Measurements from ENCODE around the gene RUNDC3A.

RUNDC3A gene

DNA sequence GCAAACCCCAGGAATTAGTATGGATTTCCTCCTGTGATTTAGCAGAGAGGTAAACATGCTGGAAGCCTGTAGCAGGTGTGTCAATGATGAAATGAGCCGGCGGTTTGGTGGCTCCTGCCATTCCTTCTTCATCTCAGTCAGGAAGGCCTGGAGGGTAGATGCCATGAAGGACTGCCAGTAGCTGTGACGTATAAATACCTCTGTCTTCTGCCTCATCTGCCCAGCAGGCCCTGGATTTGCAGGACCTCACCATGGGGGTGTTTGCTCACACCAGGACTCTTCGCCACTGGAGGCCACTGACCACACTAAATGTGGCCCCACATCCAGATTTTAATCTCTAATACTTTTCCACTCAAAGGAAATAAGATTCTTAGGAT, 24.4 kb upstream of the RUNDC3A start:
- no peak for DNase-seq

DNA sequence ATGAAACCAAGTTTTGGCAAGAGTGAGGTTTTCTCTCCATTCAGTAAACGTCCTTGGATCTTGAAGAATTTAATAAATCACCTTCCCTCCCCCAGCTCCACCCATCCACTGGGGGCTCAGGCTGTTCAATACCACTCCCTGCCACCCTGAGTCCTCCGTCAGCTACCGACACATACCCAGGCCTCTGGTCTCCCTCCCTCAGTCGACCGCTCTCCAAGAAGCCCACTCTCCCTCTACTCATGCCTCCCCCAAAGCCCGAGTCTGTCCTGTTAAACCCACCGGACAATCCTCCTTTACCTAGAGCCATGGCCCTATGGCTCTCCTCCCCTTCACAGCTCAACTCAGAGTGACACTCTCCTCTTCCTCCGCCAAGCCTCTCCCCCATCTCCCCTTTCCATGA, 20.8 kb upstream of the RUNDC3A start:
- DNase-seq, result no peak

DNA sequence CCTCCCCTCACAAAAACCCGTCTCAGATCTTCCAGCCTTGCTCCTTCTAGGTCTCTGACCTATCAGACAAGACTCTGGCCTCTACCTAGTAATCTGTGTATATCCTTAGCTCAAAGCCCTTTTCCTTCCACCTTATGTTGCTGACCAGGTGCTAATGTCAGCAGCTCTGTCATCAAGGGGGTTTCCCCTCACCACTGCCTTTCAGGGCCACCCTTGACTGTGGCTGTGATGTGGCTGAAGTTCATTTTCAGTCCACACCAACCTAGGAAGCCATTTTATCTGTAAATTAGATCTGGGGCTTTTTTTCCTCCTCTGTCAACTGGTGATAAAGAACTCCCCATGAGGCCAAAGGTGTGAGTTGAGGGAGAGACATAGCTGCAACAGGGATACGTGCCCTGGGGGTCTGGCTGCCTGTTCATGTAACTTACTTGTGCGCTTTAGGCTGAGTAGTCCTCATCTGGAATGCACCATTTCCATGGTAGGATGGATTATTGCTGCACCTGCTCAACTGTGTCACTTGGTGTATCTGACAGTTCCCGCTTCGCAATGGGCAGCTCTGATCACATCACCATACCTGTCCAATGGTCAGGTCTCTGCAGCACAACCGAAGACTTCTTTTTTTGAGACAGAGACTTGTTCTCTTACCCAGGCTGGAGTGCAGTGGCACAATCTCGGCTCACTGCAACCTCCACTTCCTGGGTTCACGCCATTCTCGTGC, 14.7 kb upstream of the RUNDC3A start:
- DNase-seq, result no peak

DNA sequence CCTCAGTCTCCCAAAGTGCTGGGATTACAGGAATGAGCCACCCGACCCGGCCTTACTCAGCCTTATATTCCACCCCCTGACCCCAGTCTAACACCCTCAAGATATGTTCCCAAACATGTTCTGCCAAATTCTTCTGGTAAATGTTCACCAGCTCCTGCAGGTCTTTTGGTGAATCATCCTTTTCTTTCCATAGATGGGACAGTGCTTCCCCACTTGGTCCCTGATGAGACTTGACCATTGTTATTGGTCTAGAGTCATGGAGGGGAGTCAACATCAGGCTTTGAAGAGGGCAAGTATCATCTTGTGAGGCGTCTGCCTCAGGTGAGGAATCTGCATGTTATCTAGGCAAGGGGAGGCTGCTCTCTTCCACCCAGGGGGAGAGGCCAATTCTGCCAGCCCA, 10.4 kb upstream of the RUNDC3A start:
- DNase-seq, result no peak

DNA sequence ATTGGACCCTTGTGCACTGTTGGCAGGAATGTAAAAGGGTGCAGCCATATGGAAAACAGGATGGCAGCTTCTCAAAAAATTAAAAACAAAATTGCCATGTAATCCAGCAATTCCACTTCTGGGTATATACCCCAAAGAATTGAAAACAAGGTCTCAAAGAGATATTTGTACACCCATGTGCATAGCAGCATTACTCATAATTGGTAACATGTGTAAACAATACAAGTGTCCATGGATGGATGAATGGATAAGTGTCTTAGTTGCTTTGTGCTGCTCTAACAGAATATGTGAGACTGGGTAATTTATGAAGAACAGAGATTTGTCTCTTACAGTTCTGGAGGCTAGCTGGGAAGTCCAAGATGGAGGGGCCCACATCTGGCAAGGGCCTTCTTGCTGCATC, 3.8 kb upstream of the RUNDC3A start:
- no peak for DNase-seq

DNA sequence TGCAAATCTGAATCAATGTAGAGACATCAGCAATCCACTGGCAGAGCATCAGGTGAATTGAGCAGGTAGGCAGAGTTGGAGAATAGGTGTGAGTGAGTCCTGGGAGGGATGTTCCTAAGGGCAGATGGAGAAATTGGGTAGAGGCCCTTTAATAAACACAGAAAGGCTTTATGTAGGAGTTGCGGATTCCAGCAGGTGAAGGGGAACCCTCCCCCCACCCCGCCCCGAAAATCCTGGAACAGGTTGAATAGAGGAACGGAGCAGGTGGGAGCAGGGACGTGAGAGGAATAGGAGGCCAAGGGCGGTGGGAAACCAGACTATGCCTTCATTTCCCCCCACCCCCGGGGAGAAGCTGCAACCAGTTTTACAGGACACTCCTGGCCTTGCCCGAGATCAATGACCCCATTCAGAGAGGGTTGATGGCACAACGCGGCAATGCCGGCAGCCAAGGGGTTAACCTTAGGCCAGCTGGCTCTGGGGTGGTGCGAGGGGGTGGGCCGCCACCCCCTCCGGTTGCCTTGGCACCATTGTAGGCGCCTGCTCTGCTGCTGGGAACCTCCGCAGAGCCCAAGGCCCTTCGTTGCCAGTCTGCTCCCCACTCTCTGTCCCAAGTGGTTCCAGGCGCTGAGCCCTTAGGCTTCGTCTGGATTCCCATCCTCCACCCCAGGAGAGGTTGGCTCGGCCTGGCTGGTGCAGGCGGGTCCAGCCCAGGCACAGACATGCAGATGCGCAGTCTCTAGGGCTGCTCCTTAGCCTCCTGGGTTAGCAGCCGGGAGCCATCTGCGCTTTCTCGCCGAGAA, 814 bp upstream of the RUNDC3A start:
- peak; percentile 34 for DNase-seq

DNA sequence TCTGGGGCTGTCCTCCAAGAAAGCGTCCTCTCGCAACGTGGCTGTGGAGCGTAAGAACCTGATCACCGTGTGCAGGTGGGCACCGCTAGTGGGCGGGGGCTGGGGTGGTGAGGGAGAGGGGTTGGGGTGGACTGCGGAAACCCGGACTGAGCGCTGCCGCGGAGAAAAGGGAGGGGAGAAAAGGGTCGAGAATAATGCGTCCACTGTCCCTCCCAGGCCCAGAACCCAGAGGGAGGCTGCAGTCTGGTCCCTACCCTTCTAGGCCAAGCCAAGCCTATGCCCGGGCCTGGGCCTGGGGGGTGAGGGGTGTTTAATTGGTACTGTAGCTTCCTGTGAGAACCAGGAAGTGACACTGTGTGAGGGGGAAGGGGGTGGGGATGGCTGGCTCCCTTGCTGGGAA, 464 bp downstream of the RUNDC3A start:
- no peak for DNase-seq

DNA sequence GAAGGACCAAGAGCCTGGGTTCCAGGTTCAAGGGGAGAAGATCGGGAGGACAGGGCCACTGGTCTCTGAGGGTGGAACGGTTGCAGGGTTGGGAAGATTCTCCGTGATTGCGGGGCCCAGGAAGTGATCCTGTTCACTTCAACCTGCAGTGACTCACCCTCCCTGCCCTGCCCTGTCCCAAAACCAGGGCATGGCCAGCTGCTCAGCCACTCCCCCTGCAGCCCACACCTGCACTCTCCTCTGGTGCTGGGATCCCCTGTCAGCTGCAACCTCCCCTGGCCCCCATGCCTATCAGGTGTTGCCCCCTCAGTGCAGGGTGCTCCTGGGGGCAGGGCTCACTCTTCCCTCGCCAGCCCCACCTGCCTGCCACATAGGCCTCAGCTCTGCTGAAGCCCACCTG, 1.1 kb downstream of the RUNDC3A start:
- DNase-seq, result no peak

DNA sequence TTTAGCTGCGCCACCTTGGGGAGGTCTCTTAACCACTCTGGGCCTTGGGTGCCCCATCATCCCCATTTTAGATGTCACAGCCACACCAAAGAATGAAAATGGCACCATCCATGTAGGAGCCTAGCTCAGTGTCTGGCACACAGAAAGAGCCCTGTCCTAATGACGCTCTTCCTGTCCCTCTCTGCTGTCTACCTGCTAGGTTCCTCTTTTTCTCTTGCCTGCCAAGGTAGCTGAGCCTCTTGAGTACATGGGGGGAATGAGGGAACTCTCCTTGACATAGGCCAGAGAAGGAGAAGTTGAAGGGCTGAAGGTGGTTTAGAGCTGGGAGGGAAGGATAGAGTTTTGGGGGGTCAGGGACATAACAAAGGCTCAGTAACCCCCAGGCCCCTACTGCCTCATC, 1.8 kb downstream of the RUNDC3A start:
- no peak for DNase-seq

DNA sequence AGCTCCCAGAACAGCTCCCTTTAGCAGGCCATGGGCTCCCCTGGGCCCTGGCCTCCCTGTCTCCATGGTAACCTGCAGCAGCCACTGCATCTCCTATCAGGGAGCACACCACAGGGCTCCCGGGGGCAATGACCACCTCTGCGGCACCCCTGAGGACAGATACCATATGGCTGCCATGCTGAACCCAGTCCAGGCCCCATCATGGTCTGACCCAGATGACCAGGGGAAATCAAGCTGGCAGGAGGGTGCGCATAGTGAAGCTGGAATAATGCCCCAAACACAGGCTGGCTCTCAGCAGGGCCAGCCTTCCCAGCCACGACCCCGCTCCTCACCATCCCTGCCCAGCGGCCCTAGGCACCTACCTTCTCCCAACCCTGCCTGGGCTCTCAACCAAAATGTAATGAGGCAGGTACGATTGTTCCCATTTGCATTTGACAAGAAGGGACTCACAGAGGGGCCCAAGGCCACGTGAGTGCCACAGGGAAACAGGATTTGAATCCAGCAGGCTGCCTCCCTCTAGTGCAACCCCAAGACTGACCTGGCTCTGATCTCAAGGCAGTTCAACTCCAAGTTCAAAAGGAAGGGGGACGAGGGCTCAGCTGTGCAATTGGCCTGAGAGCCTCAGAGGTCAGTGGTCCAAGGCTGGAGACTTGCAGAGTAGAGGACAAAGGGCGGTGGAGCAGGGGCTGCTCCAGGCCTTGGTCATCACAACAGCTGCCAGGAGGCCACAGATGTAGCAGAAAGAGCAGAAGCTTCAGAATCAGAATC, 2.4 kb downstream of the RUNDC3A start:
- DNase-seq, result no peak

DNA sequence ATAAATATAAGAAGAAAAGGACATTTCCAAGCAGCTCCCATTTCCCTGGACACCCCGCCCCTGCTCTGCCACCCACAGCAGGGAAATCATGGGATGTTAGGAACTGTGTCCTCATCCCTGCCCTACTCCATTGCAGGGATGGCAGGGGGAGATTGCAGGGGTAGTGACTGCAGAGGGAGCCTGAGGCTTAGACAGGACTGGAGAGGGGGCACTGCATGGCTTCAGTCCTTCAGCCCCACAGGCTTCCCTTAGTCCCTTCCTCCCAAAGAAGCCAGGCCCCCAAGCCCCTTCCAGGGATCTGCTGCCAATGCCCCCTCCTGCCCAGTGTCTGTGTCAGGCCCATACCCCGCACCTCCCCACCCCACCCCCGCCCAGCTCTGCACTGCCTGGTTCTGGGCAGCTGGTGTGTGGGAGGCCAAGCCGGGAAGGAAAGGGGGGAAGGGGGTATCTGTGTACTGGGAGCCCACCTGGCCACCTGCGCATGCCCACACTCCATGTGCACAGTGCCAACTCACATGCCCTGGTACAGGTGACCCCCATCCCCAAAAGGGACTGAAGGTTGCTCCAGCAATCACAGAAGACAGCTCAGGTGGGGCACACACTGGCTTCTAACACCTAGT, 3.3 kb downstream of the RUNDC3A start:
- DNase-seq, result no peak

DNA sequence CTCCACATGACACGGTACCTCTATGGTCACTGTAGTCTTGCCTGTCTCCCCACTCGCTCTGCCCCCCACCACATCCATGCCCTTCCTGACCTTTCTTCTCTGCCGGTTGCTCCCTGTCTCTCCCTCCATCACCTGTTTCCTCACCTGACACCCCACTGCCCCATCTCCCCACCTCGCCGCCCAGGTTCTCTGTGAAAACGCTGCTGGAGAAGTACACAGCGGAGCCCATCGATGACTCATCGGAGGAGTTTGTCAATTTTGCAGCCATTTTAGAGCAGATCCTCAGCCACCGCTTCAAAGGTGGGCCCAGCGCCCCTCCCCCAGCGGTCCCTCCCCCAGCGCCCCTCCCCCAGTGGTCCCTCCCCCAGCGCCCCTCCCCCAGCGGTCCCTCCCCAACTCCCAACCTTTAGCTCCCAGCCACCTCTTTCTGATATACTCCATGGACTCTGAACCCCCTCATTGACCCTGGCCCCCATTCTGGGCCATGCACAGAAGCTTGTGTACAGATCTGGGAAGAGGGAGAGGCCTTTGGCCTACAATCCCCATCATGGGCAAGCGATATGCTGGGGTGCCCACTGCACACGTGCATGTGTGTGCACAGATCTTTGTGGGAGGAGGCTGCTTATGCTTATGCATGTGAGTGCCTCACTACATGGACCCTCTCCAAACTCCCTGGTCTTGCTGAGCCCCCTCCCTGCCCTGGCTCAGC, 4.1 kb downstream of the RUNDC3A start:
- no peak for DNase-seq

DNA sequence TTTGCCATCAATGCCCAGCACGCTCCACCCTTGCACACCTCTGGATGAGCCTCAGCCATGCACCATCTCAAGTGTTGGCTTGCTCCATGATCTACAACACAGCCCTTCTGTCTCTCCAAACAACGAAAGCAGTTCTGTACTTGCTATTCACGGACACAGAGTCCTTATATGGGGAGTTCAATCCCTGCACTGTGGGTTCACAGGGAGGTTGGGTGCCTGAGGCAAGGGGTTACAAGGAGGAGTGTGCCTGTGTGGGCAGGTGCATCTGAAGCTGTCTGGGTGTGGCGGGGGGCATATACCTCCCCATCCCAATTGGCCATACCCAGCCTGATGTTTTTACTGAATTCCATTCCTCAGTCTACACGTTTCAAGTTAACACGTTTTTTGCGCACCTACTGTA, 5.6 kb downstream of the RUNDC3A start:
- DNase-seq, result no peak

DNA sequence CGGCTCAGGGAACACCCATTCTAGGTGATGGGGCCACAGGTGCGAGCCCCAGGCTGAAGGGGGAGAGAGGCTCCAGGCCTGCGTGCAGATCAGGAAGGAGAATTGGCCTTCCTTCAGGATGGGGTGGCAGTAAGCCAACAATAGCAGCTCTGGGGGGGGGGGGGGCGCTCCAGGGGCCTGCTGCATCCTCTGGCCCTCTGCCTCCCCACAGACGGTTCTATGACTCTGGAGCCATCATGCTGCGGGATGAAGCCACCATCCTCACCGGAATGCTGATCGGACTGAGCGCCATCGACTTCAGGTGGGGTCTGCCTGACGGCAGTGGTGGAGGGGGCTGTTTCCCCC, 6.1 kb downstream of the RUNDC3A start:
- no peak for DNase-seq

DNA sequence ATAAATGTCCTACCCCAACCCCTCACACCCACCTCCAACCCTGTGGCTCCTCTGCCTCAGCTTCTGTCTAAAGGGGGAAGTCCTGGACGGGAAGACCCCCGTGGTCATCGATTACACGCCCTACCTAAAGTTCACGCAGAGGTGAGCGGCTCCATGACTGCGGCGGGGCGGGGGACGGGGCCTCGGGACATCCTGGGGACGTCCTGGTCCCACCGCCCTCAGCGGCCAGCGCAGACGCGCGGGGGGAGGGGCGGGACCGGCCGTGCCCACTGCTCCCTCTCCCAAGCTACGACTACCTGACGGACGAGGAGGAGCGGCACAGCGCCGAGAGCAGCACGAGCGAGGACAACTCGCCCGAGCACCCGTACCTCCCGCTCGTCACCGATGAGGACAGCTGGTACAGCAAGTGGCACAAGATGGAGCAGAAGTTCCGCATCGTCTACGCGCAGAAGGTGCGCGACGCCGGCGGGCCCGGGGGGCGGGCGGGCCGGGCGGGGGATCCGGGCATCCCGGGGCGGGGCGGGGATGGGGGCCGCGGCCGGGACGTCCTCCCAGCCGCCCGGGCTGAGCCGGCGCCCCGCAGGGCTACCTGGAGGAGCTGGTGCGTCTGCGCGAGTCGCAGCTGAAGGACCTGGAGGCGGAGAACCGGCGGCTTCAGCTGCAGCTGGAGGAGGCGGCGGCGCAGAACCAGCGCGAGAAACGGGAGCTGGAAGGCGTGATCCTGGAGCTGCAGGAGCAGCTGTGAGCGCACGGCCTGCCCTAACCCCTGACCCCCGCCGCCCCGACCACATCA, 6.7 kb downstream of the RUNDC3A start:
- DNase-seq, result no peak

DNA sequence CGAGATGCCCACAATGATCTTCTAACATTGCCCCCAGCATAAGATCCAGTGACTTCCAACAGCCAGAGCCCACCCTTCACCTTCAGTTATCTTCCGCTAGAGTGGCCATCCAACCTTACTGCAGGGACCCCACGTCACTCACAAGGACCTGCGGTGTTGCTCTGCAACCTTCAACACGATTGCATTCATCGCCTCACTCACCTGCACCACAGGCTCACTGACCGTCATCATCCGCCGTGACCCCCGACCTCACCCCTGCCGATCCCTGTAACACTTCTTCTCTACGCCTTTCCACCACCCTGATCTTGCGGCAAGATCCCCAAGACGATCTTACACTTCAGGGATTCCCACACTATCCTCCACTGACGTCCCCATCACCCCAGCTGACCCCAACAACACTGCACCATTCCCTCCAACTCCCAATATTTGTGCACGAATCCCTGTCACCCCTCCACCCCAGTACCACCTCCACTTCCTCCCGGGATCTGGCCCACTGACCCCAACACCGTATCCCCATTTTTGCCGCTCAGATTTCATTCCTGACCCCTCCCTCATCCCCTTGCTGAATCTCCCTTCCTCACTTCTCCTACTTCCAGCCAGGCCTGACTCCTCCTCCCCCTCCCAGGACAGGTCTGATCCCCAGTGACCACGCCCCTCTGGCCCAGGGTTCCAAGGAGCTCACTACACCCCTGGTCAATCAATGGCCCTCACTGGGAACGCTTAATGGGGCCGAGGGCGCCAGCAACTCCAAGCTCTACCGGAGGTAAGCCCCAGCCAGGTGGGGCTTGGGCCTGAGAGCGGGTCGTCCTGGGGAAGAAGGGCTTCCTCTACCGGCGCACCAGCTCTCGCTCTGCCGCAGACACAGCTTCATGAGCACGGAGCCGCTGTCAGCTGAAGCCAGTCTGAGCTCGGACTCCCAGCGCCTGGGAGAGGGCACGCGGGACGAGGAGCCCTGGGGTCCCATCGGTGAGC, 7.6 kb downstream of the RUNDC3A start:
- DNase-seq, result no peak

DNA sequence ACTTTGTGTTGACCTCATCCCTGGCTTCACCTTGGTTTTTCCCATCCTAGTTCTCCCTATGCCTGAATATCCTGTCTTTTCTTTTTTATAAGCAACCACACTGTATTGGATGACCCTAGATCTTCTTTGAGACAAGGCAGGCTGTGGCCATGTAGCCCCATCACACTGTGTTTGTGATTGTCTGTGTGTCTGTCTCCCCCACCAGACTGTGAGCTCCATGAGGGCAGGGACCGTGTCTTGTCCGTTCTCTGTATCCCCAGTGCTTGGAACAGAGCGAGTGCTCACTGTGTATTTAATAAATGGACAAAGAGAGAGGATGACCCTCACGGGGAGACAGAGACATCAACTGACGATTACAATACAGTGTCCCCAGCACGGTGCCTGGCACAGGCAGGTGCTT, 9.1 kb downstream of the RUNDC3A start:
- no peak for DNase-seq

DNA sequence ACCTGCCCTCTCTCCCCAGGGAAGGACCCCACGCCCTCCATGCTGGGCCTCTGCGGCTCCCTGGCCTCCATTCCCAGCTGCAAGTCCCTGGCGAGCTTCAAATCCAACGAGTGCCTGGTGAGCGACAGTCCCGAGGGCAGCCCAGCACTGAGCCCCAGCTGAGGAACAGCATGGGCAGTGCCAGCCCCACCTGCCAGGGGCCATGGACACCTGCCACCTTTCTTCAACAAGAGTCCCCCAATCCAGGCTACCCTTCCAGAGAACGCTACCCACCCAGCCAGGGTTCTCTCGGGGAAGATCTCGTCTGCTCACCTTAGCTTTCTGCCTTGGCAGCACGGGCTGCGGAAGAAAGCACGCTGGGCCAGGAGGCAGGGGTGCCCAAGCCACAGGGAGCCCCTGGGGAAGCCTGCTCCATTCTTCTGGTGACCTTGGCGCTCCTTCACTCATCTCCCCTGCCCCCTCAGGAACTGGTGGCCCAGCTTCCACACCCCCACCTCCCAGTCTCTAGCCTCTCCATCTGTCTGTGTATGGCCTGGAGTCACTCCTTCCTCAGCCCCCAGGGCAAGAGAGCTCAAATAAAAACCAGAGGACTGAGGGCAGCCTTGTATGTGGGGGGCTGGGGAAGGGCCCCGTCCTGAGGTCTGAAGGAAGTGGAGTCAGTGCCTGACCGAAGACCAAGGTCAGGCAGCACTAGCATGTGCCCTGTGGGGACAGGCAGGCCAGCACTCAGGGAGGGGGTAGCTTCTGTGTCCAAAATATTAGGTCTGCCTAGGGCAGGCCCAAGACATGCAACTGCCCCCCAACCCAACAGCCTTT, 9.9 kb downstream of the RUNDC3A start:
- DNase-seq, result no peak

DNA sequence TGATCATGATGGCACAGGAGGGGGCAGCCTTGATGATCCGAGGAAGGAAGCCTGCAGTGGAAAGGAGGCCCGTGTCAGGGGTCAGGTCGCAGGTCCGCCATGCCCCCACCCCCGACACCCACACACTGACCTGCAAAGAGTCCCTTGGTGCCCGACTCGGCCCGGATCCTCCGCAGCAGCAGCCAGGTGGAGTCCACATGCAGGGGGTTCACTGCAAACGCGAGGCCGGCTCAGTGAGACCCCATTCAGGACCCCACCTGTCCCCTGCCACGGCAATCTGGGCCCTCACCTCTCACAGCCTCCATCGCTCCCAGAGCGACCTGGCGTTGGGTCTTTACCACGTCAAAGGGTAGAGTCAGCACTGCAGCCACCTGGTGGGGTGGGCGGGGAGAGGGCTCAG, 11.7 kb downstream of the RUNDC3A start:
- no peak for DNase-seq
